ENCODE results near the gene INSL3.

INSL3 gene

GRCh38 chr19:17841371-17841809, 20.1 kb upstream of the INSL3 start:
- Histone ChIP-seq H3K36me3 (replicated peaks; ENCODE audit: insufficient read depth, low read length) (no peaks in the 10 kb centered on the region), H3F3A (ENCODE audit: insufficient read depth, low read length) (no peaks in the 10 kb centered on the region), H3K79me2 (ENCODE audit: low read length) (no peaks in the 10 kb centered on the region), H3K4me3 (ENCODE audit: low read length) (no peak overlapping the region), H2AFZ (ENCODE audit: low read length) (no peak overlapping the region), H3K27me3 (replicated peaks; ENCODE audit: insufficient read depth, low read length) (no peaks in the 10 kb centered on the region), H3K4me2 (ENCODE audit: low read depth, low read length) (no peak overlapping the region), H4K20me1 (ENCODE audit: insufficient read depth, low read length) (no peaks in the 10 kb centered on the region), H3K9me2 (replicated peaks; ENCODE audit: insufficient read depth, low read length) (no peaks in the 10 kb centered on the region), H3K9me3 (replicated peaks; ENCODE audit: insufficient read depth, low read length) (no peaks in the 10 kb centered on the region), H3K9ac (ENCODE audit: low read length) (no peak overlapping the region), H3K27ac (ENCODE audit: low read length) (no peak overlapping the region), H3K4me1 (ENCODE audit: low read length) (no peaks in the 10 kb centered on the region)
- TF ChIP-seq EZH2phosphoT487 (IDR thresholded peaks at IDR 0.05; ENCODE audit: low read length) (no peak), EZH2 (optimal IDR thresholded peaks at IDR 0.05; ENCODE audit: low read depth, low read length) (no peak), CTCF (IDR thresholded peaks at IDR 0.05; ENCODE audit: low read length) (no peak)
- DNase-seq, result no peak

- H3F3A ChIP-seq (ENCODE audit: insufficient read depth, low read length), result no peaks in the 10 kb centered on the region
- H4K20me1 ChIP-seq (ENCODE audit: insufficient read depth, low read length), result no peaks in the 10 kb centered on the region
- no peaks in the 10 kb centered on the region for H3K4me1 ChIP-seq (ENCODE audit: low read length)
- H3K9ac ChIP-seq (ENCODE audit: low read length), result no peak overlapping the region
- H3K9me2 ChIP-seq (replicated peaks; ENCODE audit: insufficient read depth, low read length), result no peaks in the 10 kb centered on the region
- no peaks in the 10 kb centered on the region for H3K9me3 ChIP-seq (replicated peaks; ENCODE audit: insufficient read depth, low read length)
- no peak overlapping the region for H2AFZ ChIP-seq (ENCODE audit: low read length)
- no peak overlapping the region for H3K27ac ChIP-seq (ENCODE audit: low read length)
- H3K4me2 ChIP-seq (ENCODE audit: low read depth, low read length), result no peak overlapping the region
- H3K79me2 ChIP-seq (ENCODE audit: low read length), result no peaks in the 10 kb centered on the region
- H3K4me3 ChIP-seq (ENCODE audit: low read length), result no peak overlapping the region
- no peak for DNase-seq
- H3K36me3 ChIP-seq (replicated peaks; ENCODE audit: insufficient read depth, low read length), result no peaks in the 10 kb centered on the region
- TF ChIP-seq CTCF (IDR thresholded peaks at IDR 0.05; ENCODE audit: low read length) (no peak), EZH2phosphoT487 (IDR thresholded peaks at IDR 0.05; ENCODE audit: low read length) (no peak)
- H3K27me3 ChIP-seq (replicated peaks; ENCODE audit: insufficient read depth, low read length), result no peaks in the 10 kb centered on the region
These were observed 18.7 kb upstream of the INSL3 start for GRCh38 chr19:17840019-17840418.

- no peak overlapping the region for H3K4me2 ChIP-seq (ENCODE audit: low read depth, low read length)
- H3K36me3 ChIP-seq (replicated peaks; ENCODE audit: insufficient read depth, low read length), result no peaks in the 10 kb centered on the region
- no peak for DNase-seq
- no peaks in the 10 kb centered on the region for H3K27me3 ChIP-seq (replicated peaks; ENCODE audit: insufficient read depth, low read length)
- no peaks in the 10 kb centered on the region for H3K79me2 ChIP-seq (ENCODE audit: low read length)
- H4K20me1 ChIP-seq (ENCODE audit: insufficient read depth, low read length), result no peaks in the 10 kb centered on the region
- no peaks in the 10 kb centered on the region for H3F3A ChIP-seq (ENCODE audit: insufficient read depth, low read length)
- no peaks in the 10 kb centered on the region for H3K9me3 ChIP-seq (replicated peaks; ENCODE audit: insufficient read depth, low read length)
- H3K4me3 ChIP-seq (ENCODE audit: low read length), result no peak overlapping the region
- no peak overlapping the region for H2AFZ ChIP-seq (ENCODE audit: low read length)
- H3K4me1 ChIP-seq (ENCODE audit: low read length), result no peaks in the 10 kb centered on the region
- H3K9me2 ChIP-seq (replicated peaks; ENCODE audit: insufficient read depth, low read length), result no peaks in the 10 kb centered on the region
- no peak overlapping the region for H3K27ac ChIP-seq (ENCODE audit: low read length)
- TF ChIP-seq EZH2phosphoT487 (IDR thresholded peaks at IDR 0.05; ENCODE audit: low read length) (no peak), CTCF (IDR thresholded peaks at IDR 0.05; ENCODE audit: low read length) (no peak), EZH2 (optimal IDR thresholded peaks at IDR 0.05; ENCODE audit: low read depth, low read length) (no peak)
- H3K9ac ChIP-seq (ENCODE audit: low read length), result no peak overlapping the region
These were observed 16.7 kb upstream of the INSL3 start for GRCh38 chr19:17837972-17838371.
